Glutamatergic neuron (in vitro differentiated cells): ENCODE results near the gene SH3BP5L. TPM values are rescaled to one million over a fixed set of nuclear protein-coding genes. Genes with fewer than 3 reads are reported as not detected.

Experiments used
- DNase-seq: peaks from one replicate; pipeline ENCODE4 v3.0.0; 2022
- H3K27ac Mint-ChIP-seq: one replicate; pipeline ENCODE4 v1.8.0; 2020; ENCODE audit warnings: mild to moderate bottlenecking, mixed read lengths, inconsistent platforms; ENCODE audit not compliant: unreplicated experiment
- H3K27me3 Mint-ChIP-seq: one replicate; pipeline ENCODE4 v1.8.0; 2020; ENCODE audit warnings: mild to moderate bottlenecking, moderate library complexity, mixed read lengths, inconsistent platforms; ENCODE audit not compliant: unreplicated experiment
- H3K36me3 Mint-ChIP-seq: one replicate; pipeline ENCODE4 v1.8.0; 2020; ENCODE audit warnings: mild to moderate bottlenecking, mixed read lengths, inconsistent platforms; ENCODE audit not compliant: unreplicated experiment
- H3K4me1 Mint-ChIP-seq: one replicate; pipeline ENCODE4 v1.8.0; 2020; ENCODE audit warnings: mild to moderate bottlenecking, low read depth, mixed read lengths, inconsistent platforms; ENCODE audit not compliant: unreplicated experiment
- H3K4me3 Mint-ChIP-seq: one replicate; pipeline ENCODE4 v1.8.0; 2020; ENCODE audit warnings: mild to moderate bottlenecking, mixed read lengths, inconsistent platforms; ENCODE audit not compliant: unreplicated experiment
- H3K9me3 Mint-ChIP-seq: one replicate; pipeline ENCODE4 v1.8.0; 2020; ENCODE audit warnings: mild to moderate bottlenecking, moderate library complexity, mixed read lengths, inconsistent platforms; ENCODE audit not compliant: unreplicated experiment
- CTCF ChIP-seq: fragments of 200-600 bp; sonication (generic); IDR thresholded peaks from one replicate; pipeline ENCODE4 v1.5.0; 2021; ENCODE audit not compliant: partially characterized antibody, unreplicated experiment
- total RNA-seq: library from RNA; stranded (reverse); fragmentation: NEBNext Ultra II Directional; extraction: Animal tissue kit (Norgen Biotek cat#: 25700); gene quantifications from one replicate; pipeline ENCODE4 v1.2.1, GENCODE V29; 2021; ENCODE audit not compliant: unreplicated experiment

Gene SH3BP5L
- total RNA-seq, 1 donor from 2014 or later = 74.0 TPM

- Mint-ChIP-seq H3K4me3 (no peak overlapping the region), H3K4me1 (peaks cover 5% of the 10 kb centered on the region), H3K36me3 (no peaks in the 10 kb centered on the region), H3K9me3 (peaks cover 2% of the 10 kb centered on the region), H3K27ac (no peak overlapping the region), H3K27me3 (peaks cover 6% of the 10 kb centered on the region)
- TF ChIP-seq CTCF = no peak
- no peak for DNase-seq
Observed at GRCh38 chr1:248842781-248843331, 17.1 kb upstream of the SH3BP5L start.

GRCh38 chr1:248841702-248842395, 16.1 kb upstream of the SH3BP5L start:
- DNase-seq = peak; percentile 71
- H3K27ac Mint-ChIP-seq = no peak overlapping the region
- H3K4me3 Mint-ChIP-seq = no peak overlapping the region
- H3K4me1 Mint-ChIP-seq = peaks cover 5% of the 10 kb centered on the region
- peaks cover 5% of the 10 kb centered on the region for H3K27me3 Mint-ChIP-seq
- TF ChIP-seq CTCF = peak; percentile 40
- no peaks in the 10 kb centered on the region for H3K36me3 Mint-ChIP-seq
- H3K9me3 Mint-ChIP-seq = peaks cover 2% of the 10 kb centered on the region

- Mint-ChIP-seq H3K27me3 (no peaks in the 10 kb centered on the region), H3K36me3 (no peaks in the 10 kb centered on the region), H3K4me1 (peaks cover 5% of the 10 kb centered on the region), H3K4me3 (peak overlapping the region; percentile 42), H3K9me3 (peaks cover 2% of the 10 kb centered on the region), H3K27ac (peak overlapping the region; percentile 33)
- no peak for TF ChIP-seq CTCF
- DNase-seq = no peak
Observed at GRCh38 chr1:248840946-248841345, 15.2 kb upstream of the SH3BP5L start.

GRCh38 chr1:248839168-248839555, 13.4 kb upstream of the SH3BP5L start:
- TF ChIP-seq CTCF = no peak
- H3K27me3 Mint-ChIP-seq = no peaks in the 10 kb centered on the region
- no peak for DNase-seq
- peaks cover 5% of the 10 kb centered on the region for H3K4me1 Mint-ChIP-seq
- peaks cover 2% of the 10 kb centered on the region for H3K9me3 Mint-ChIP-seq
- peak overlapping the region; percentile 88 for H3K27ac Mint-ChIP-seq
- peak overlapping the region; percentile 91 for H3K4me3 Mint-ChIP-seq
- H3K36me3 Mint-ChIP-seq = no peaks in the 10 kb centered on the region

GRCh38 chr1:248838357-248839167, 12.8 kb upstream of the SH3BP5L start:
- Mint-ChIP-seq H3K4me1 (peaks cover 5% of the 10 kb centered on the region), H3K4me3 (peak overlapping the region; percentile 91)

More at GRCh38 chr1:248838357-248839167, 12.8 kb upstream of the SH3BP5L start:
- DNase-seq = peak; percentile 88
- Mint-ChIP-seq H3K27me3 (no peaks in the 10 kb centered on the region), H3K9me3 (peaks cover 2% of the 10 kb centered on the region), H3K36me3 (no peaks in the 10 kb centered on the region), H3K27ac (peak overlapping the region; percentile 88)
- no peak for TF ChIP-seq CTCF
